SK-N-SH treated with all-trans-retinoic acid at 6 μM for 48 hours (cell line): ENCODE data around the gene FZD4.

Experiments
- ATAC-seq: fragments of 200-7000 bp; cut with Tn5 transposase; 3 replicates; pipeline ENCODE4 v1.9.1; 2020; ENCODE audit warnings: mild to moderate bottlenecking, moderate library complexity
- ARNTL ChIP-seq: fragments of 450-650 bp; formaldehyde crosslinking; IDR thresholded peaks from 2 replicates; pipeline ENCODE4 v1.5.0; 2020; ENCODE audit warnings: low read depth, mild to moderate bottlenecking, moderate library complexity, borderline replicate concordance
- BACH2 ChIP-seq: fragments of 250-450 bp; sonication (Bioruptor Pico); IDR thresholded peaks from 2 replicates; pipeline ENCODE4 v1.9.0; 2021; ENCODE audit warnings: mild to moderate bottlenecking, borderline replicate concordance
- CSDC2 ChIP-seq: fragments of 250-450 bp; sonication (Bioruptor Pico); IDR thresholded peaks from 2 replicates; pipeline ENCODE4 v1.5.0; 2020; ENCODE audit warnings: mild to moderate bottlenecking, moderate library complexity
- CSRNP3 ChIP-seq: fragments of 250-450 bp; sonication (Bioruptor Pico); IDR thresholded peaks from 2 replicates; pipeline ENCODE4 v1.5.1; 2021; ENCODE audit warnings: mild to moderate bottlenecking, moderate library complexity
- ESRRG ChIP-seq: fragments of 250-450 bp; sonication (Bioruptor Pico); IDR thresholded peaks from 2 replicates; pipeline ENCODE4 v1.6.1; 2021; ENCODE audit warnings: mild to moderate bottlenecking
- GLIS3 ChIP-seq: fragments of 250-450 bp; sonication (Bioruptor Pico); IDR thresholded peaks from 2 replicates; pipeline ENCODE4 v1.5.0; 2020; ENCODE audit warnings: mild to moderate bottlenecking, moderate library complexity
- ISL1 ChIP-seq: fragments of 250-450 bp; sonication (Bioruptor Pico); IDR thresholded peaks from 2 replicates; pipeline ENCODE4 v2.1.2; 2022; ENCODE audit warnings: mild to moderate bottlenecking, moderate library complexity
- OSR1 ChIP-seq: fragments of 250-450 bp; sonication (Bioruptor Pico); IDR thresholded peaks from 2 replicates; pipeline ENCODE4 v1.8.0; 2022; ENCODE audit warnings: moderate library complexity, mild to moderate bottlenecking, inconsistent platforms
- PATZ1 ChIP-seq: fragments of 250-450 bp; sonication (Bioruptor Pico); IDR thresholded peaks from 2 replicates; pipeline ENCODE4 v1.8.0; 2020; ENCODE audit warnings: mild to moderate bottlenecking, moderate library complexity, borderline replicate concordance
- POU6F1 ChIP-seq: fragments of 250-450 bp; sonication (Bioruptor Pico); IDR thresholded peaks from 2 replicates; pipeline ENCODE4 v1.8.0; 2021; ENCODE audit warnings: low read depth, mild to moderate bottlenecking, moderate library complexity, borderline replicate concordance
- PPARA ChIP-seq: fragments of 250-450 bp; sonication (Bioruptor Pico); IDR thresholded peaks from 2 replicates; pipeline ENCODE4 v1.5.0; 2020; ENCODE audit warnings: mild to moderate bottlenecking, borderline replicate concordance
- RARB ChIP-seq: fragments of 250-450 bp; sonication (Bioruptor Pico); IDR thresholded peaks from 2 replicates; pipeline ENCODE4 v1.8.0; 2021; ENCODE audit warnings: mild to moderate bottlenecking, moderate library complexity
- SNAI2 ChIP-seq: fragments of 250-450 bp; sonication (Bioruptor Pico); IDR thresholded peaks from 2 replicates; pipeline ENCODE4 v1.5.0; 2020; ENCODE audit warnings: mild to moderate bottlenecking, moderate library complexity
- TCF4 ChIP-seq: fragments of 250-450 bp; sonication (Bioruptor Pico); IDR thresholded peaks from 2 replicates; pipeline ENCODE4 v1.8.0; 2021; ENCODE audit warnings: mild to moderate bottlenecking, moderate library complexity, borderline replicate concordance
- TOX ChIP-seq: fragments of 250-450 bp; sonication (Bioruptor Pico); IDR thresholded peaks from 2 replicates; pipeline ENCODE4 v1.8.0; 2021; ENCODE audit warnings: mild to moderate bottlenecking, moderate library complexity, borderline replicate concordance
- ZC3H10 ChIP-seq: fragments of 250-450 bp; sonication (Bioruptor Pico); IDR thresholded peaks from 2 replicates; pipeline ENCODE4 v1.5.1; 2021; ENCODE audit warnings: mild to moderate bottlenecking, moderate library complexity
- ZFP3 ChIP-seq: fragments of 250-450 bp; sonication (Bioruptor Pico); IDR thresholded peaks from 2 replicates; pipeline ENCODE4 v1.5.0; 2020; ENCODE audit warnings: mild to moderate bottlenecking, moderate library complexity
- ZFP30 ChIP-seq: fragments of 450-650 bp; formaldehyde crosslinking; IDR thresholded peaks from 2 replicates; pipeline ENCODE4 v1.5.0; 2022; ENCODE audit warnings: mild to moderate bottlenecking, moderate library complexity
- ZNF8 ChIP-seq: fragments of 450-650 bp; formaldehyde crosslinking; IDR thresholded peaks from 2 replicates; pipeline ENCODE4 v1.5.0; 2020; ENCODE audit warnings: mild to moderate bottlenecking, moderate library complexity
- TF ChIP-seq, protein P1 (sequence below): fragments of 250-450 bp; sonication (Bioruptor Pico); IDR thresholded peaks from 2 replicates; pipeline ENCODE4 v1.5.1; 2020; ENCODE audit warnings: low read depth, mild to moderate bottlenecking, moderate library complexity
- TF ChIP-seq, protein P2 (sequence below): fragments of 250-450 bp; sonication (Bioruptor Pico); IDR thresholded peaks from 2 replicates; pipeline ENCODE4 v1.5.0; 2020; ENCODE audit warnings: mild to moderate bottlenecking, moderate library complexity

The FZD4 gene

DNA sequence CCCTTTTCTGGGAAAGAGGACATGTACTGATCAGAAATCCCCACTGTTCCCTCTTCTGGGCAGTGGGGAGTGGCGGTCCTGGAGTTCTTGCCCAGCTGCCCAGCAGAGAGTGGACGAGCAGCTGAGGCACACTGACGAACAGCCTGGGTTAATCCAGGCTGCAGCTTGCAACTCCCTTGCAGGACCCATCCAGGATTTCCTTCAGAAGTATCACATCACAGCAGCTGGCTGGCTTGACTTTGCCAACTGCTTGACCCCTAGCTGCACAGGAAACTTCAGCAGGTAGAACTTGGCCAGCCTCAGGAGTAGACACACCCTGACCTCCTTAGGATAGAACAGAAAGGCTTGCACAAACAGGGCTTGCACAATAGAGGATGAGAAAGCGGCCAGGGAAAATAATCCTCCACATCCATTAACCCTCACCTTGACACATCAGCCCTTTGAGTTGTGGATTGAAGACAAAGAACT, 27.9 kb upstream of the FZD4 start:
- ATAC-seq = no peak
- TF ChIP-seq TCF4 (CRISPR knock-in tag) (no peak), ZNF8 (CRISPR knock-in tag) (no peak), ZC3H10 (CRISPR knock-in tag) (no peak), TOX (CRISPR knock-in tag) (no peak), CSDC2 (CRISPR knock-in tag) (no peak), ISL1 (CRISPR knock-in tag) (no peak), ZFP30 (CRISPR knock-in tag) (no peak), PPARA (CRISPR knock-in tag) (no peak), OSR1 (CRISPR knock-in tag) (no peak), CSRNP3 (CRISPR knock-in tag) (no peak), RARB (CRISPR knock-in tag) (no peak), GLIS3 (no peak), PATZ1 (CRISPR knock-in tag) (no peak), ZFP3 (CRISPR knock-in tag) (no peak), POU6F1 (CRISPR knock-in tag) (no peak), BACH2 (CRISPR knock-in tag) (no peak)
- TF ChIP-seq, protein P1, sequence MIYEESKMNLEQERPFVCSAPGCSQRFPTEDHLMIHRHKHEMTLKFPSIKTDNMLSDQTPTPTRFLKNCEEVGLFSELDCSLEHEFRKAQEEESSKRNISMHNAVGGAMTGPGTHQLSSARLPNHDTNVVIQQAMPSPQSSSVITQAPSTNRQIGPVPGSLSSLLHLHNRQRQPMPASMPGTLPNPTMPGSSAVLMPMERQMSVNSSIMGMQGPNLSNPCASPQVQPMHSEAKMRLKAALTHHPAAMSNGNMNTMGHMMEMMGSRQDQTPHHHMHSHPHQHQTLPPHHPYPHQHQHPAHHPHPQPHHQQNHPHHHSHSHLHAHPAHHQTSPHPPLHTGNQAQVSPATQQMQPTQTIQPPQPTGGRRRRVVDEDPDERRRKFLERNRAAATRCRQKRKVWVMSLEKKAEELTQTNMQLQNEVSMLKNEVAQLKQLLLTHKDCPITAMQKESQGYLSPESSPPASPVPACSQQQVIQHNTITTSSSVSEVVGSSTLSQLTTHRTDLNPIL (CRISPR knock-in tag) = no peak

- TF ChIP-seq ESRRG (CRISPR knock-in tag) = no peak
- no peak for TF ChIP-seq ZFP30 (CRISPR knock-in tag)
- no peak for TF ChIP-seq GLIS3
- TF ChIP-seq, protein P1 (CRISPR knock-in tag) = no peak
- TF ChIP-seq ISL1 (CRISPR knock-in tag) = no peak
- TF ChIP-seq, protein P2, sequence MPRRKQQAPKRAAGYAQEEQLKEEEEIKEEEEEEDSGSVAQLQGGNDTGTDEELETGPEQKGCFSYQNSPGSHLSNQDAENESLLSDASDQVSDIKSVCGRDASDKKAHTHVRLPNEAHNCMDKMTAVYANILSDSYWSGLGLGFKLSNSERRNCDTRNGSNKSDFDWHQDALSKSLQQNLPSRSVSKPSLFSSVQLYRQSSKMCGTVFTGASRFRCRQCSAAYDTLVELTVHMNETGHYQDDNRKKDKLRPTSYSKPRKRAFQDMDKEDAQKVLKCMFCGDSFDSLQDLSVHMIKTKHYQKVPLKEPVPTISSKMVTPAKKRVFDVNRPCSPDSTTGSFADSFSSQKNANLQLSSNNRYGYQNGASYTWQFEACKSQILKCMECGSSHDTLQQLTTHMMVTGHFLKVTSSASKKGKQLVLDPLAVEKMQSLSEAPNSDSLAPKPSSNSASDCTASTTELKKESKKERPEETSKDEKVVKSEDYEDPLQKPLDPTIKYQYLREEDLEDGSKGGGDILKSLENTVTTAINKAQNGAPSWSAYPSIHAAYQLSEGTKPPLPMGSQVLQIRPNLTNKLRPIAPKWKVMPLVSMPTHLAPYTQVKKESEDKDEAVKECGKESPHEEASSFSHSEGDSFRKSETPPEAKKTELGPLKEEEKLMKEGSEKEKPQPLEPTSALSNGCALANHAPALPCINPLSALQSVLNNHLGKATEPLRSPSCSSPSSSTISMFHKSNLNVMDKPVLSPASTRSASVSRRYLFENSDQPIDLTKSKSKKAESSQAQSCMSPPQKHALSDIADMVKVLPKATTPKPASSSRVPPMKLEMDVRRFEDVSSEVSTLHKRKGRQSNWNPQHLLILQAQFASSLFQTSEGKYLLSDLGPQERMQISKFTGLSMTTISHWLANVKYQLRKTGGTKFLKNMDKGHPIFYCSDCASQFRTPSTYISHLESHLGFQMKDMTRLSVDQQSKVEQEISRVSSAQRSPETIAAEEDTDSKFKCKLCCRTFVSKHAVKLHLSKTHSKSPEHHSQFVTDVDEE (CRISPR knock-in tag) = no peak
- no peak for TF ChIP-seq RARB (CRISPR knock-in tag)
- TF ChIP-seq PPARA (CRISPR knock-in tag) = no peak
- no peak for TF ChIP-seq ZFP3 (CRISPR knock-in tag)
- TF ChIP-seq CSRNP3 (CRISPR knock-in tag) = no peak
- no peak for TF ChIP-seq CSDC2 (CRISPR knock-in tag)
- TF ChIP-seq ZNF8 (CRISPR knock-in tag) = no peak
- no peak for TF ChIP-seq ARNTL (CRISPR knock-in tag)
- no peak for TF ChIP-seq SNAI2
- TF ChIP-seq POU6F1 (CRISPR knock-in tag) = no peak
- ATAC-seq = no peak
These were observed 26.8 kb upstream of the FZD4 start for GRCh38 chr11:86981777-86982540.
